GM23338 (cell line): Measurements from ENCODE around the gene MAP4. TPM values are rescaled to one million over a fixed set of nuclear protein-coding genes. Genes with fewer than 3 reads are reported as not detected.

Experiments
- ATAC-seq: fragments of 200-7000 bp; cut with Tn5 transposase; 3 replicates; pipeline ENCODE4 v1.9.1; 2020
- DNase-seq: peaks from one replicate; pipeline ENCODE4 v3.0.0-alpha.2; 2015; ENCODE audit warnings: low spot score
- H2AFZ ChIP-seq: fragments of 200-600 bp; sonication (generic); 2 replicates; pipeline ENCODE4 v1.8.0; 2016; ENCODE audit warnings: antibody characterized with exemption, mild to moderate bottlenecking, moderate library complexity
- H3F3A ChIP-seq: fragments of 200-600 bp; sonication (generic); replicated peaks from 2 replicates; pipeline ENCODE4 v1.8.0; 2017; ENCODE audit warnings: antibody characterized with exemption, mixed run types, low read depth
- H3K27ac ChIP-seq: fragments of 200-600 bp; sonication (generic); 2 replicates; pipeline ENCODE4 v1.6.1; 2016; ENCODE audit warnings: low read depth
- H3K27me3 ChIP-seq: fragments of 200-600 bp; sonication (generic); 2 replicates; pipeline ENCODE4 v1.8.0; 2016; ENCODE audit warnings: mild to moderate bottlenecking, mixed run types, moderate library complexity; ENCODE audit not compliant: insufficient read depth
- H3K36me3 ChIP-seq: fragments of 200-600 bp; sonication (generic); 2 replicates; pipeline ENCODE4 v1.8.0; 2016; ENCODE audit warnings: mild to moderate bottlenecking; ENCODE audit not compliant: insufficient read depth
- H3K4me1 ChIP-seq: fragments of 200-600 bp; sonication (generic); 2 replicates; pipeline ENCODE4 v1.8.0; 2016; ENCODE audit warnings: mild to moderate bottlenecking, moderate library complexity; ENCODE audit not compliant: insufficient read depth
- H3K4me2 ChIP-seq: fragments of 200-600 bp; sonication (generic); 2 replicates; pipeline ENCODE4 v1.7.1; 2017; ENCODE audit warnings: mixed run types
- H3K4me3 ChIP-seq: fragments of 200-600 bp; sonication (generic); 2 replicates; pipeline ENCODE4 v1.6.1; 2016; ENCODE audit warnings: mixed run types
- H3K79me2 ChIP-seq: fragments of 200-600 bp; sonication (generic); replicated peaks from 2 replicates; pipeline ENCODE4 v1.8.0; 2017; ENCODE audit warnings: mild to moderate bottlenecking; ENCODE audit not compliant: insufficient read depth
- H3K9me2 ChIP-seq: fragments of 200-600 bp; sonication (generic); 2 replicates; pipeline ENCODE4 v1.8.0; 2017; ENCODE audit not compliant: insufficient read depth
- H4K20me1 ChIP-seq: fragments of 200-600 bp; sonication (generic); replicated peaks from 2 replicates; pipeline ENCODE4 v1.8.0; 2017; ENCODE audit warnings: mild to moderate bottlenecking; ENCODE audit not compliant: insufficient read depth
- H3K27ac Mint-ChIP-seq: 2 replicates; pipeline ENCODE4 v1.8.0; 2020; ENCODE audit warnings: inconsistent platforms, mild to moderate bottlenecking, moderate library complexity, mixed read lengths
- H3K27me3 Mint-ChIP-seq: 3 replicates; pipeline ENCODE4 v1.8.0; 2022; ENCODE audit warnings: low read depth, mild to moderate bottlenecking, moderate library complexity, mixed read lengths, inconsistent platforms; ENCODE audit not compliant: insufficient read depth, poor library complexity
- H3K36me3 Mint-ChIP-seq: 3 replicates; pipeline ENCODE4 v1.8.0; 2021; ENCODE audit warnings: low read depth, mild to moderate bottlenecking, inconsistent platforms, moderate library complexity, mixed read lengths
- H3K4me1 Mint-ChIP-seq: 3 replicates; pipeline ENCODE4 v1.8.0; 2020; ENCODE audit warnings: mild to moderate bottlenecking, inconsistent platforms, mixed read lengths
- H3K4me3 Mint-ChIP-seq: 3 replicates; pipeline ENCODE4 v1.8.0; 2021; ENCODE audit warnings: moderate library complexity, mild to moderate bottlenecking, inconsistent platforms, mixed read lengths
- H3K9me3 Mint-ChIP-seq: 3 replicates; pipeline ENCODE4 v1.8.0; 2020; ENCODE audit warnings: moderate library complexity, mild to moderate bottlenecking, inconsistent platforms, mixed read lengths
- CREB1 ChIP-seq: fragments of 250-450 bp; sonication (Bioruptor Pico); IDR thresholded peaks from 2 replicates; pipeline ENCODE4 v1.5.0; 2020; ENCODE audit warnings: low read depth, mild to moderate bottlenecking, moderate library complexity
- CTCF ChIP-seq, 2 experiments: fragments of 200-600 bp in 1 of 2; sonication (generic) in 1 of 2; conservative IDR thresholded peaks; 2 replicates each; pipeline versions ENCODE4 v1.5.1 to v1.6.1; 2016 to 2017; ENCODE audit warnings: antibody characterized with exemption in 2 of 2, low read depth in 2 of 2, mild to moderate bottlenecking in 2 of 2, moderate library complexity in 1 of 2
- ETS1 ChIP-seq: IDR thresholded peaks from 2 replicates; pipeline ENCODE4 v1.6.1; 2016; ENCODE audit warnings: antibody characterized with exemption
- EZH2 ChIP-seq: fragments of 200-600 bp; sonication (generic); IDR thresholded peaks from one replicate; pipeline ENCODE4 v1.8.0; 2017; ENCODE audit warnings: antibody characterized with exemption, mild to moderate bottlenecking, low read depth; ENCODE audit not compliant: unreplicated experiment
- EZH2phosphoT487 ChIP-seq: fragments of 200-600 bp; sonication (generic); IDR thresholded peaks from one replicate; pipeline ENCODE4 v1.8.1; 2018; ENCODE audit warnings: antibody characterized with exemption; ENCODE audit not compliant: unreplicated experiment
- JUNB ChIP-seq: IDR thresholded peaks from one replicate; pipeline ENCODE4 v1.6.1; 2016; ENCODE audit warnings: antibody characterized with exemption; ENCODE audit not compliant: unreplicated experiment
- NANOG ChIP-seq: IDR thresholded peaks from 2 replicates; pipeline ENCODE4 v1.6.1; 2016; ENCODE audit warnings: antibody characterized with exemption, borderline replicate concordance
- POLR2AphosphoS5 ChIP-seq: IDR thresholded peaks from 2 replicates; pipeline ENCODE4 v1.6.1; 2016; ENCODE audit warnings: antibody characterized with exemption, low read depth
- STAT1 ChIP-seq: IDR thresholded peaks from one replicate; pipeline ENCODE4 v1.6.1; 2016; ENCODE audit warnings: antibody characterized with exemption; ENCODE audit not compliant: unreplicated experiment
- ZNF114 ChIP-seq: fragments of 250-450 bp; sonication (Bioruptor Pico); IDR thresholded peaks from 2 replicates; pipeline ENCODE4 v1.5.0; 2020; ENCODE audit warnings: mild to moderate bottlenecking, moderate library complexity
- ZNF331 ChIP-seq: fragments of 250-450 bp; sonication (Bioruptor Pico); IDR thresholded peaks from 2 replicates; pipeline ENCODE4 v1.5.0; 2020; ENCODE audit warnings: low read depth, mild to moderate bottlenecking, moderate library complexity
- ZNF462 ChIP-seq: fragments of 250-450 bp; sonication (Bioruptor Pico); IDR thresholded peaks from 2 replicates; pipeline ENCODE4 v1.5.0; 2020; ENCODE audit warnings: mild to moderate bottlenecking, moderate library complexity
- polyA plus RNA-seq: library from polyadenylated mRNA; unstranded; fragments of >200 nt; fragmentation: Nextera tagmentation; extraction: Ambion mirVana; gene quantifications from 2 replicates; pipeline ENCODE4 v1.2.1, GENCODE V29; 2016
- total RNA-seq: library from RNA; depleted of rRNA; stranded (reverse); fragments of >200 nt; shearing (Covaris generic); gene quantifications from 2 replicates; pipeline ENCODE4 v1.2.3, GENCODE V29; 2014
- TF ChIP-seq, protein P1 (sequence below): IDR thresholded peaks from one replicate; pipeline ENCODE4 v1.6.1; 2018; ENCODE audit warnings: antibody characterized with exemption; ENCODE audit not compliant: unreplicated experiment

Gene MAP4
- total and polyA plus RNA-seq, 2 experiments from 2014 or later: 103 to 113 TPM

DNA sequence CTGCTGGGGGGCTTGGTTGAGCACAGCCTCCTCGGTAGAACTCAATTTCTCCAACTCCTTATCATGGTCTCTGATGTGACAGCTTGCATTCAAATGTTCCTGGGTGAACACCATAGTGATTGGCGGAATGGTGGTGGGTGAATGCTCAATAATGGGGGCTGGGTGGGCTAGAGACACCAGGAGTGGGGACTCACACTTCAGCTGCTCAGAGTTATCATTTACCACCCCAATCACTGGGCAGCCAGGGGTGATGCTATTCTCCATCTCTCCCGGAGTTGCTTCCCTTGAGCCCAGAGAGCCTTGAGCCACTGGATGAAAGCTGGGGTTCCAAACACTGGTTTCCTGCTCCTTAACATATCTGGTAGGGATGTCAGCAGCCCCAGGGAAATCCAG lies 124.6 kb downstream of the MAP4 start:
- no peaks in the 10 kb centered on the region for H3K27me3 ChIP-seq
- Mint-ChIP-seq H3K4me3 (no peak overlapping the region), H3K27me3 (peaks cover 6% of the 10 kb centered on the region), H3K9me3 (no peaks in the 10 kb centered on the region), H3K36me3 (peaks cover 25% of the 10 kb centered on the region), H3K4me1 (peaks cover 48% of the 10 kb centered on the region), H3K27ac (no peak overlapping the region)
- H3K4me3 ChIP-seq: no peak overlapping the region
- H3K9me2 ChIP-seq: peaks cover 8% of the 10 kb centered on the region
- H3K4me2 ChIP-seq: peak overlapping the region; percentile 69; the same call in 1 of the 2 replicates
- H3F3A ChIP-seq: peaks cover 5% of the 10 kb centered on the region; the same call in 1 of the 2 replicates
- DNase-seq: no peak
- H3K4me1 ChIP-seq: peaks cover 41% of the 10 kb centered on the region
- TF ChIP-seq POLR2AphosphoS5 (no peak), EZH2 (no peak), EZH2phosphoT487 (no peak), CREB1 (CRISPR knock-in tag) (no peak), ZNF462 (no peak), STAT1 (no peak), JUNB (no peak), ETS1 (no peak), ZNF114 (CRISPR knock-in tag) (no peak), ZNF331 (no peak), CTCF (conservative IDR thresholded peaks at IDR 0.05; ENCODE audit: low read depth in 2 of 2) (no peak), NANOG (no peak)
- TF ChIP-seq, protein P1, sequence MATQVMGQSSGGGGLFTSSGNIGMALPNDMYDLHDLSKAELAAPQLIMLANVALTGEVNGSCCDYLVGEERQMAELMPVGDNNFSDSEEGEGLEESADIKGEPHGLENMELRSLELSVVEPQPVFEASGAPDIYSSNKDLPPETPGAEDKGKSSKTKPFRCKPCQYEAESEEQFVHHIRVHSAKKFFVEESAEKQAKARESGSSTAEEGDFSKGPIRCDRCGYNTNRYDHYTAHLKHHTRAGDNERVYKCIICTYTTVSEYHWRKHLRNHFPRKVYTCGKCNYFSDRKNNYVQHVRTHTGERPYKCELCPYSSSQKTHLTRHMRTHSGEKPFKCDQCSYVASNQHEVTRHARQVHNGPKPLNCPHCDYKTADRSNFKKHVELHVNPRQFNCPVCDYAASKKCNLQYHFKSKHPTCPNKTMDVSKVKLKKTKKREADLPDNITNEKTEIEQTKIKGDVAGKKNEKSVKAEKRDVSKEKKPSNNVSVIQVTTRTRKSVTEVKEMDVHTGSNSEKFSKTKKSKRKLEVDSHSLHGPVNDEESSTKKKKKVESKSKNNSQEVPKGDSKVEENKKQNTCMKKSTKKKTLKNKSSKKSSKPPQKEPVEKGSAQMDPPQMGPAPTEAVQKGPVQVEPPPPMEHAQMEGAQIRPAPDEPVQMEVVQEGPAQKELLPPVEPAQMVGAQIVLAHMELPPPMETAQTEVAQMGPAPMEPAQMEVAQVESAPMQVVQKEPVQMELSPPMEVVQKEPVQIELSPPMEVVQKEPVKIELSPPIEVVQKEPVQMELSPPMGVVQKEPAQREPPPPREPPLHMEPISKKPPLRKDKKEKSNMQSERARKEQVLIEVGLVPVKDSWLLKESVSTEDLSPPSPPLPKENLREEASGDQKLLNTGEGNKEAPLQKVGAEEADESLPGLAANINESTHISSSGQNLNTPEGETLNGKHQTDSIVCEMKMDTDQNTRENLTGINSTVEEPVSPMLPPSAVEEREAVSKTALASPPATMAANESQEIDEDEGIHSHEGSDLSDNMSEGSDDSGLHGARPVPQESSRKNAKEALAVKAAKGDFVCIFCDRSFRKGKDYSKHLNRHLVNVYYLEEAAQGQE: no peak
- peaks cover 9% of the 10 kb centered on the region for H3K79me2 ChIP-seq
- no peak overlapping the region for H2AFZ ChIP-seq
- ATAC-seq: no peak
- H3K36me3 ChIP-seq: no peaks in the 10 kb centered on the region
- H3K27ac ChIP-seq: peak overlapping the region; percentile 84; the same call in 1 of the 2 replicates
- no peaks in the 10 kb centered on the region; the same call in 1 of the 2 replicates for H4K20me1 ChIP-seq
